Renal cortical epithelial cell (primary cell): Measurements from ENCODE around the gene OST4. TPM values are rescaled to one million over a fixed set of nuclear protein-coding genes. Genes with fewer than 3 reads are reported as not detected.

Source experiments
- DNase-seq: peaks from one replicate; pipeline ENCODE4 v3.0.0-alpha.2; 2011; ENCODE audit warnings: low read depth
- total RNA-seq: library from RNA; depleted of rRNA; stranded (reverse); fragments of >200 nt; gene quantifications from 2 replicates; pipeline ENCODE4 v1.2.3, GENCODE V29; 2014

OST4 gene
- total RNA-seq, 1 donor from 2014 or later: 302 TPM

DNA sequence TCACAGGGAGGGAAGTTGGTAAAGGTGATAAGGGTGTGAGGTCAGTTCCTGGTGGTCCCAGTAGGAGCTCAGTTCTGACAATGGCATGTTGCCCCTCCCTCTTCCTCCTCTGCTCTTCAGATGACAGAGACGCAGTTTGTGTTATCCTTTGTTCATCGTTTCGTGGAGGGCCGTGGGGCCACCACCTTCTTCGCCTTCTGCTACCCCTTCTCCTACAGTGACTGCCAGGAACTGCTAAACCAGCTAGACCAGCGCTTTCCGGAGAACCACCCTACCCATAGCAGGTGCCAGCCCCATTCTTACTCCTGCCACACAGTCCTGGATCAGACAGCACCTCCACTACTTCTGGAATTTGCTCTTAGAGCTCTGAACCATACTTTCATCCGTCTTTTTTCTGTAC is 17.7 kb downstream of the OST4 start:
- no peak for DNase-seq

- DNase-seq: no peak
These were observed 18.1 kb downstream of the OST4 start for GRCh38 chr2:27053321-27053720.

GRCh38 chr2:27051902-27052645 is 19.4 kb downstream of the OST4 start:
- DNase-seq: no peak

DNA sequence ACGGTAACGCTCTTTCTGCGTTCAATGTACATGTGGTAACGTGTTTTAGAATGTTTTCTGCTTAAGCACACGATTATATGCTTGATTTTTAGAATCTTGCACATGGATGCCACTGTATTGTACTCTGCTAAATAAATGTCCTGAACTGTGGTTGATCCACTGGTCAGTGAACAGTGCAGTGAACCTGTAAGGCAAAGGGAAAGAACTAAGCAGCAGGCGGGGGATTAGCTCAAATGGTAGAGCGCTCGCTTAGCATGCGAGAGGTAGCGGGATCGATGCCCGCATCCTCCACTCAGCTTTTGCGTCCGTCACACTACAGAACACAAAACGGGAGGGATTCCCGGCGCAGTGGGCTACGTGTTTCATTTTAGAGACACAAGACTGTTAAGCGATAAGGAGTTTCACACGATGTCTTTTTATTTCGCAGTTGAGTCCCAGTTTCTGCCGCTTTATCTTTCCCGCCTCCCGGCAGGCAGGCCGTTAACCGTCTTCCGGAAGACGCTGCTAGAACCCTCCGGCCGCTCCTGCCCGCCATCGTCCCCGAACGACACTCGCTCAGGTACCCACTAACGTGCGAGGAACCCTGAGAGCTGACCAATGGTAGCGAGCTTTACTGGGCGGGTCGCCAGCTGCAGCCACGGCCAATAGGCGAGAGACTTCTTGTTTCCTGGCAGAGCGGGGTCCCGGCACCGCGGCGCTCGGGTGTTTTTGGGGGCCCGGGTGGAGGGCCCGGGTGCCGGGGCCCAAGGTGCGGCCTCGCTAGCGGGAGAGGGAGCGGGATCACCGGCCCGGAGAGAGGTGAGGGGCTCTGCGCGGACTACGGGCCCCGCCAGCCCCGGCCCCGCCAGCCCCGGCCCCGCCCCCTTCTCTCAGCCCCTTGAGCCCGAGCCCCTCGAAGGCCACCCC is 20.2 kb downstream of the OST4 start, which contains the start of gene AGBL5:
AGBL5 (plus strand) TSS at position 673 of the 906 bp plus-strand sequence. CDS start 1,291 bp downstream, outside the sequence.
- peak; percentile 87 for DNase-seq

DNA sequence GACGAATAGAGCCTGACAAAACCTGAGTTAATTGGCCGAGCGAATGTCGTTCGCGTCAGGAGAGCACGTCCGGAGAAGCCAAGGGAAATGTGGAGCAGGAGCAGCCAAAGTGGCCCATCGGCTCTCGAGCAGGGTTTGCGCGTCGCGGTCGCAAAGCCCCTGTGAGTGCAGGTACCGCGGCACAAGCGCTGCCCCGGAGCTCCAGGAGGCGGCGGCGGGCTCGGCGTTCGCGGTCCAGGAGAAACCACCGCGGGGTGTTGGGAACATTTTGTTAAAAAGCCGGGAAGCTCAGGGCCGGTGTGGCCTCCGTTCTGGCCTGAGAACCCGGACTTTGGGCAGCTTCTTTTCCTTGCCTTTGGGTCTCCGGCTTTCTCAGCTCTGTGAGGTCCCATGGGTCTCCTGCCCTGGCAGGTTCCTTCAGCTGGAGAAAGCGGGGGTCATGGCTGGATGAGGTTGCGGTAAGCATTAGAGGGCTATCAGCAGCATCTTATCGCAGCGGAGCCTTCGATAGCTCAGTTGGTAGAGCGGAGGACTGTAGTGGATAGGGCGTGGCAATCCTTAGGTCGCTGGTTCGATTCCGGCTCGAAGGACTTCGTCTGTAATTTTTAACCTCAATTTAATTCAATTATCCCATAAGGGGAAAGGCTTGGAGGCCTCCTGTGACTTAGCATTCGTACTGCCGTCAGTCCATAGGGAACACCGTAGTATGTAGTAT is 21.0 kb downstream of the OST4 start:
- DNase-seq: peak; percentile 89

GRCh38 chr2:27049422-27050280 is 21.8 kb downstream of the OST4 start:
- no peak for DNase-seq

DNA sequence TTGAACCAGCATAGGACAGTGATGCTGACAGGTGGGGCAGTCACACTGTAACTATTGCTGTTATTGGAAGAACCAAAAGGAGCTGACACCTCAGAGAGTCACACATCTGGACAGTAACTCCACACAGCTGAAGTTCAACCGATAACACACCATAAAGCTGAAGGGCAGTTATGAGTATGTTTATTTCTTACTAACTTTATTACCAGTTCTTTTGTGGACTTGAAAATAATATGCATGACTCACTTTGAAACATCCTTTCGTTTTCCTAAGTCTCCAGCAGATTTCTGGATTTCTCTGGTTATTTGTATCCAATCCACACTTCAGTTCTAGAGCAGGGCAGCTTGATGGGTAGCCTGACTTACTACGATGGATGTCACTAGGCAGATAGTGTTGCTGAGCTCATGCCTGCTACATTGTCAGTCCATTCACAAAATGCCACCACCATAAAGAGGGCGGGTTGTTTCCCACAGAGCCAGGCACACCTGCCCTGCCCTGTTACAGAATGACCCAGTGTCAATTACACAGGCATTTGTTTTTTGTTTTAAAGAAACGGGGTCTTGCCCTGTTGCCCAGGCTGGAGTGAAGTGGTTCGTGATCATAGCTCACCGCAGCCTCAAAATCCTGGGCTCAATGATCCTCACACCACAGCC is 28.3 kb downstream of the OST4 start:
- no peak for DNase-seq

GRCh38 chr2:27042159-27042661 is 29.2 kb downstream of the OST4 start:
- peak; percentile 33 for DNase-seq

DNA sequence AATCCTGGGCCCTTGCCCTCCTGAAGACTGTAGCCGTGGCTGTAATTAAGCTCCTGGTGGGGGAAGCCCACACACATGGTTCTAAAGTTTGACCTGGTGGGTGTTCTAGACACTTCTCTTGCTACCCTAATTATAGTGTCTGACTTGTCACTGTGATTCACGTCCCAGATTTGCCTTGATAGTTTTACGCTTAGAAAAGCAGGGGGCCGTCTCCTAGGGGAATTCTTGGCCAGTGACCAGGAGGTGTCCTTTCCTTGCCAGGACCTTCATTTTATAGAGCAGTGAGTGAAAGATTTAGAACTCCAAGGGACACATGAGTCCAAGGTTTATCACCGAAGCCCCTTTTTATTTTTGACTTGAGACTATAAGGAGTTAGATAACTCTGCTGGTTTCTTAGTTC is 29.7 kb downstream of the OST4 start:
- DNase-seq: peak; percentile 50

GRCh38 chr2:27040282-27040681 is 31.2 kb downstream of the OST4 start:
- DNase-seq: no peak

GRCh38 chr2:27039871-27040270 is 31.6 kb downstream of the OST4 start:
- DNase-seq: no peak

DNA sequence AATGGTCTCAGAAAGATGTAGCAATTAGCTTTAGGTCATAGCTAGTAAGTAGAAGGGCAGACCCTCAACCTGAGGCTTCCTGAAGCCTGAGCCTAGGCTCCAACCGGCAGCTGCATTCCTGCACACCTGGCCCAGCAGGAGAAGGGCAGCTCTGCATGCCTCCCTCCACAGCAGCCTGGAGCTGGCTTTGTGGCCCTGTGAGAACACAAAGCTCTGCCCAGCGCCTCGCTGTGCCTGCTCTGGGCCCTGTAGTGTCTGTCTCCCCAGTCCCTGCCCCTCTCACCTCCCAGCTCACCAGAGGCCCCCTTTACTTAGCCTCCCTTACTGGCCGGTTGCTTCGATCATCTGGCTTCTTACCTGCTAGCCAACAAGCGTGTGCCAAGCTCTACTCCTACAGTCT is 32.0 kb downstream of the OST4 start:
- DNase-seq: no peak

- no peak for DNase-seq
These were observed 32.7 kb downstream of the OST4 start for GRCh38 chr2:27038631-27039339.

DNA sequence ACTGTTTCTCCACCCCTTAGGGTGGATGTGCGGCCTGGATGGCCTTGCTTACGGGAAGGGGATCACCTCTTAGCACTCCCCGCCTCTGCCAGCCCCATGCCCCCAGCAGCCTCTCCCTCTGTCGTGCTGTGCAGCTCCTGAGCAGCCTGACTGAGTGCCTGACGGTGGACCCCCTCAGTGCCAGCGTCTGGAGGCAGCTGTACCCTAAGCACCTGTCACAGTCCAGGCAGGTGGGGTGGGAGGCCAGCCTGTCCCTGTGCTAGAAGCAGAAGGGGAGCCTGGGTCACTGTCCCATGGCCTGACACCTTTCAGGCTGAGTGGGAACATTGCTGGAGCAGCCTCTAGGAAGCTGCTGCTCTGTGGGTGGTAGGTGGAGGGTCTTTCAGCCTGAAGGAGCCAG is 33.4 kb downstream of the OST4 start:
- no peak for DNase-seq

- no peak for DNase-seq
These were observed 38.1 kb downstream of the OST4 start for GRCh38 chr2:27033253-27033852.

DNA sequence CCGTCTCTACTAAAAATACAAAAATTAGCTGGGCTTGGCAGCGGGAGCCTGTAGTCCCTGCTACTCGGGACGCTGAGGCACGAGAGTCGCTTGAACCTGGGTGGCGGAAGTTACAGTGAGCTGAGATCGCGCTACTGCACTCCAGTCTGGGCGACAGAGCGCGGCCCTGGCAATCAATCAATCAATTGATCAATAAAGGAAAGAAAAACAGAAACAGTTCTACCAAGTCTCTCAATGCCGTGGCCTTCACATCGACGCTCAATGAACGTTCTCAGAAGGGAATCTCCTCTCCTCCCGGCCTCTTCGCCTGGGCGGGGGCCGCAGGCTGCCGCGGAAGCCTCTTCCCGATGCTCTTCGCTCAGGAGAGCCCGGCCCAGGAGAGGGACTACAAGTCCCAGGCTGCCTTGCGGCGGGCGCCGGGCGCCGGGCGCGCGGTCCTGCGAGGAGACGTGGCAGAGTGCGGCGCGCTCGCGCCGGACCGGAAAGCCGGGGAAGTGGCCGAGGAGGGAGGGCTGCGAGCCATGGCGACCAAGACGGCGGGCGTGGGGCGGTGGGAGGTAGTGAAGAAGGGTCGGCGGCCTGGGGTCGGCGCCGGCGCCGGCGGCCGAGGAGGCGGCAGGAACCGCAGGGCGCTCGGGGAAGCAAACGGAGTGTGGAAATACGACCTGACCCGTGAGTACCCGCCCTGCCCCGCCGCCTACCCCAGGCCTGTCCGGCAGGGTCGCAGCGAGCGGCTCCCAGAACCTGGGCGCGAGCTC is 38.8 kb downstream of the OST4 start, which contains the start of gene TMEM214:
TMEM214 (plus strand) TSS at position 471 of the 758 bp plus-strand sequence; CDS start at position 522, 51 bp downstream.
- DNase-seq: peak; percentile 72

DNA sequence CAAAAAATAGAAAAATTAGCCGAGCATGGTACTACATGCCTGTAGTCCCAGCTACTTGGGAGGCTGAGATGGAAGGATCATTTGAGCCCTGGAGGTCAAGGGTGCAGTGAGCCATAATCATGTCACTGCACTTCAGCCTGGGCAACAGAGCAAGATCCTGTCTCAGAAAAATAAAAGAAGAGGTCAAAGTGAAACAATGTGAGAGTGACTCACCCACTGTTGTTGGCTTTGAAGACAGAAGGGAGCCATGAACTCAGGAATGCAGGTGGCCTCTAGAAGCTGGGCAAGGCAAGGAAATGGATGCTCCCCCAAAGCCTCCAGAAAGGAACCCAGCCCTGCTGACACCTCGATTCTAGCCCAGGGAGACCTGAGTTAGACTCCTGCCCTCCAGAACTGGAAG is 42.4 kb downstream of the OST4 start:
- peak; percentile 45 for DNase-seq

DNA sequence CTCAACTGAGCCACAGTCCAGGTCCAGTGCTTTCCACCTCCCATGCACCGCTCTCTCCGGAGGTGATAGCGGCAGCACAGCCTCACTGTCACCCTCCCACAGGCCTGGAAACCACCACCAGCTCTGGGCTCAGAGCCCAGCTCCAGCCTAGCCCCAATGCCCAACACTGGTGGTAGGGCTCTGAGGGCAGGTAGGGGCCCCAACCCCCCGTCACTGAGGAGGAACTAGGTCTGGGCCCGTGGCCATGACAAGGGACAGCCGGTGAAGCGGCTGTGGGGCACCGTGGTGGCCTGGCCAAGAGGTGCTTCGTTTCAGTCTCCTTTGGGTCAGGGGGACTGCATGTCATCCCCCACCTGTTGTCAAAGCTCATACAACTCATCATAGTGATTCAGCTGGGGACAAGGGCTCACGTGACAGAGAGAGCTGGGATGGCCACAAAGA is 44.2 kb downstream of the OST4 start:
- DNase-seq: no peak
